GM23338 (cell line): ENCODE measurements around the gene LAMA1.

Experiments used
- EZH2 ChIP-seq: fragments of 200-600 bp; sonication (generic); IDR thresholded peaks from one replicate; pipeline ENCODE4 v1.8.0; 2017; ENCODE audit warnings: antibody characterized with exemption, mild to moderate bottlenecking, low read depth; ENCODE audit not compliant: unreplicated experiment
- JUNB ChIP-seq: IDR thresholded peaks from one replicate; pipeline ENCODE4 v1.6.1; 2016; ENCODE audit warnings: antibody characterized with exemption; ENCODE audit not compliant: unreplicated experiment
- TF ChIP-seq, protein P1 (sequence below), 2 experiments: fragments of 200-600 bp in 1 of 2; sonication (generic) in 1 of 2; conservative IDR thresholded peaks; 2 replicates each; pipeline versions ENCODE4 v1.5.1 to v1.6.1; 2016 to 2017; ENCODE audit warnings: antibody characterized with exemption in 2 of 2, low read depth in 2 of 2, mild to moderate bottlenecking in 2 of 2, moderate library complexity in 1 of 2
- TF ChIP-seq, protein P2 (sequence below): fragments of 250-450 bp; sonication (Bioruptor Pico); IDR thresholded peaks from 2 replicates; pipeline ENCODE4 v1.5.0; 2020; ENCODE audit warnings: mild to moderate bottlenecking, moderate library complexity

DNA sequence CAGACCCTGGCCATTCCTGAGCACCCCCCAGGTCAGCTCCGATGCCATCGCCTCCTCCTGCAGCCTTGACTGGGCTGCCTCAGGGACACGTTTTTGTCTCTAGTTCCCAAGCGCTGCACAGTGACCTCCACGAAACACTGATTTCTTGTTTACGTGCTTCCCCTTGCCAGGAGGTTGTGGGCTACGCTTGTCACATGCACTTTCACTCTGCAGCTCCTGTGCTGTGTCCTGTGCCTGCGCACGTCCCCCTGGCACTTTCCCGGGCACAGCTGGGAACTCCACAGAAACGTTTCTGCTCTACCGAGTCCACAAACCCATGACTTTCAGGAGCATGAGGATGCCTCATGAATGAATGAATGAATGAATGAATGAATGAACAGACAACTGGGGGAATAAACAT, 160.6 kb downstream of the LAMA1 start:
- TF ChIP-seq, protein P1, sequence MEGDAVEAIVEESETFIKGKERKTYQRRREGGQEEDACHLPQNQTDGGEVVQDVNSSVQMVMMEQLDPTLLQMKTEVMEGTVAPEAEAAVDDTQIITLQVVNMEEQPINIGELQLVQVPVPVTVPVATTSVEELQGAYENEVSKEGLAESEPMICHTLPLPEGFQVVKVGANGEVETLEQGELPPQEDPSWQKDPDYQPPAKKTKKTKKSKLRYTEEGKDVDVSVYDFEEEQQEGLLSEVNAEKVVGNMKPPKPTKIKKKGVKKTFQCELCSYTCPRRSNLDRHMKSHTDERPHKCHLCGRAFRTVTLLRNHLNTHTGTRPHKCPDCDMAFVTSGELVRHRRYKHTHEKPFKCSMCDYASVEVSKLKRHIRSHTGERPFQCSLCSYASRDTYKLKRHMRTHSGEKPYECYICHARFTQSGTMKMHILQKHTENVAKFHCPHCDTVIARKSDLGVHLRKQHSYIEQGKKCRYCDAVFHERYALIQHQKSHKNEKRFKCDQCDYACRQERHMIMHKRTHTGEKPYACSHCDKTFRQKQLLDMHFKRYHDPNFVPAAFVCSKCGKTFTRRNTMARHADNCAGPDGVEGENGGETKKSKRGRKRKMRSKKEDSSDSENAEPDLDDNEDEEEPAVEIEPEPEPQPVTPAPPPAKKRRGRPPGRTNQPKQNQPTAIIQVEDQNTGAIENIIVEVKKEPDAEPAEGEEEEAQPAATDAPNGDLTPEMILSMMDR (conservative IDR thresholded peaks at IDR 0.05; ENCODE audit: low read depth in 2 of 2) = no peak
- TF ChIP-seq EZH2 (no peak), JUNB (no peak)
- TF ChIP-seq, protein P2, sequence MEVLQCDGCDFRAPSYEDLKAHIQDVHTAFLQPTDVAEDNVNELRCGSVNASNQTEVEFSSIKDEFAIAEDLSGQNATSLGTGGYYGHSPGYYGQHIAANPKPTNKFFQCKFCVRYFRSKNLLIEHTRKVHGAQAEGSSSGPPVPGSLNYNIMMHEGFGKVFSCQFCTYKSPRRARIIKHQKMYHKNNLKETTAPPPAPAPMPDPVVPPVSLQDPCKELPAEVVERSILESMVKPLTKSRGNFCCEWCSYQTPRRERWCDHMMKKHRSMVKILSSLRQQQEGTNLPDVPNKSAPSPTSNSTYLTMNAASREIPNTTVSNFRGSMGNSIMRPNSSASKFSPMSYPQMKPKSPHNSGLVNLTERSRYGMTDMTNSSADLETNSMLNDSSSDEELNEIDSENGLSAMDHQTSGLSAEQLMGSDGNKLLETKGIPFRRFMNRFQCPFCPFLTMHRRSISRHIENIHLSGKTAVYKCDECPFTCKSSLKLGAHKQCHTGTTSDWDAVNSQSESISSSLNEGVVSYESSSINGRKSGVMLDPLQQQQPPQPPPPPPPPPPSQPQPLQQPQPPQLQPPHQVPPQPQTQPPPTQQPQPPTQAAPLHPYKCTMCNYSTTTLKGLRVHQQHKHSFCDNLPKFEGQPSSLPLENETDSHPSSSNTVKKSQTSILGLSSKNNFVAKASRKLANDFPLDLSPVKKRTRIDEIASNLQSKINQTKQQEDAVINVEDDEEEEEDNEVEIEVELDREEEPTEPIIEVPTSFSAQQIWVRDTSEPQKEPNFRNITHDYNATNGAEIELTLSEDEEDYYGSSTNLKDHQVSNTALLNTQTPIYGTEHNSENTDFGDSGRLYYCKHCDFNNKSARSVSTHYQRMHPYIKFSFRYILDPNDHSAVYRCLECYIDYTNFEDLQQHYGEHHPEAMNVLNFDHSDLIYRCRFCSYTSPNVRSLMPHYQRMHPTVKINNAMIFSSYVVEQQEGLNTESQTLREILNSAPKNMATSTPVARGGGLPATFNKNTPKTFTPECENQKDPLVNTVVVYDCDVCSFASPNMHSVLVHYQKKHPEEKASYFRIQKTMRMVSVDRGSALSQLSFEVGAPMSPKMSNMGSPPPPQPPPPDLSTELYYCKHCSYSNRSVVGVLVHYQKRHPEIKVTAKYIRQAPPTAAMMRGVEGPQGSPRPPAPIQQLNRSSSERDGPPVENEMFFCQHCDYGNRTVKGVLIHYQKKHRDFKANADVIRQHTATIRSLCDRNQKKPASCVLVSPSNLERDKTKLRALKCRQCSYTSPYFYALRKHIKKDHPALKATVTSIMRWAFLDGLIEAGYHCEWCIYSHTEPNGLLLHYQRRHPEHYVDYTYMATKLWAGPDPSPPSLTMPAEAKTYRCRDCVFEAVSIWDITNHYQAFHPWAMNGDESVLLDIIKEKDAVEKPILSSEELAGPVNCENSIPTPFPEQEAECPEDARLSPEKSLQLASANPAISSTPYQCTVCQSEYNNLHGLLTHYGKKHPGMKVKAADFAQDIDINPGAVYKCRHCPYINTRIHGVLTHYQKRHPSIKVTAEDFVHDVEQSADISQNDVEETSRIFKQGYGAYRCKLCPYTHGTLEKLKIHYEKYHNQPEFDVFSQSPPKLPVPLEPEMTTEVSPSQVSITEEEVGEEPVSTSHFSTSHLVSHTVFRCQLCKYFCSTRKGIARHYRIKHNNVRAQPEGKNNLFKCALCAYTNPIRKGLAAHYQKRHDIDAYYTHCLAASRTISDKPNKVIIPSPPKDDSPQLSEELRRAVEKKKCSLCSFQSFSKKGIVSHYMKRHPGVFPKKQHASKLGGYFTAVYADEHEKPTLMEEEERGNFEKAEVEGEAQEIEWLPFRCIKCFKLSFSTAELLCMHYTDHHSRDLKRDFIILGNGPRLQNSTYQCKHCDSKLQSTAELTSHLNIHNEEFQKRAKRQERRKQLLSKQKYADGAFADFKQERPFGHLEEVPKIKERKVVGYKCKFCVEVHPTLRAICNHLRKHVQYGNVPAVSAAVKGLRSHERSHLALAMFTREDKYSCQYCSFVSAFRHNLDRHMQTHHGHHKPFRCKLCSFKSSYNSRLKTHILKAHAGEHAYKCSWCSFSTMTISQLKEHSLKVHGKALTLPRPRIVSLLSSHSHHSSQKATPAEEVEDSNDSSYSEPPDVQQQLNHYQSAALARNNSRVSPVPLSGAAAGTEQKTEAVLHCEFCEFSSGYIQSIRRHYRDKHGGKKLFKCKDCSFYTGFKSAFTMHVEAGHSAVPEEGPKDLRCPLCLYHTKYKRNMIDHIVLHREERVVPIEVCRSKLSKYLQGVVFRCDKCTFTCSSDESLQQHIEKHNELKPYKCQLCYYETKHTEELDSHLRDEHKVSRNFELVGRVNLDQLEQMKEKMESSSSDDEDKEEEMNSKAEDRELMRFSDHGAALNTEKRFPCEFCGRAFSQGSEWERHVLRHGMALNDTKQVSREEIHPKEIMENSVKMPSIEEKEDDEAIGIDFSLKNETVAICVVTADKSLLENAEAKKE (CRISPR knock-in tag) = no peak
